ENCODE measurements around the gene PRSS56. TPM values are rescaled to one million over a fixed set of nuclear protein-coding genes. Genes with fewer than 3 reads are reported as not detected.
"Not testable (repeated sequence)": the region's sequence is repeated elsewhere in the genome, so short reads cannot be mapped to it uniquely, and the experiment has no call there.

The PRSS56 gene
- total RNA-seq, 1 donor from 2014 or later: not detected

GRCh38 chr2:232567721-232568120, 47.5 kb downstream of the PRSS56 start:
- no peaks in the 10 kb centered on the region for H3K9me3 Mint-ChIP-seq (ENCODE audit: low read depth)
- no peak overlapping the region for H3K4me3 Mint-ChIP-seq (ENCODE audit: low read depth)
- H3K27me3 Mint-ChIP-seq: no peaks in the 10 kb centered on the region
- H3K36me3 Mint-ChIP-seq (ENCODE audit: insufficient read depth): peaks cover 18% of the 10 kb centered on the region
- H3K4me1 Mint-ChIP-seq (ENCODE audit: low read depth): no peaks in the 10 kb centered on the region
- H3K27ac Mint-ChIP-seq: no peak overlapping the region
- no peak for DNase-seq (ENCODE audit: low spot score, unreplicated experiment)
- TF ChIP-seq CTCF (IDR thresholded peaks at IDR 0.05; ENCODE audit: unreplicated experiment): no peak

GRCh38 chr2:232568161-232568560, 48.0 kb downstream of the PRSS56 start:
- no peak overlapping the region for H3K27ac Mint-ChIP-seq
- H3K4me1 Mint-ChIP-seq (ENCODE audit: low read depth): no peaks in the 10 kb centered on the region
- no peaks in the 10 kb centered on the region for H3K9me3 Mint-ChIP-seq (ENCODE audit: low read depth)
- no peak for DNase-seq (ENCODE audit: low spot score, unreplicated experiment)
- no peak overlapping the region for H3K4me3 Mint-ChIP-seq (ENCODE audit: low read depth)
- TF ChIP-seq CTCF (IDR thresholded peaks at IDR 0.05; ENCODE audit: unreplicated experiment): no peak
- H3K36me3 Mint-ChIP-seq (ENCODE audit: insufficient read depth): peaks cover 21% of the 10 kb centered on the region
- no peaks in the 10 kb centered on the region for H3K27me3 Mint-ChIP-seq

GRCh38 chr2:232569541-232569940, 49.4 kb downstream of the PRSS56 start:
- Mint-ChIP-seq H3K4me3 (ENCODE audit: low read depth) (no peak overlapping the region), H3K27ac (no peak overlapping the region), H3K4me1 (ENCODE audit: low read depth) (no peaks in the 10 kb centered on the region), H3K9me3 (ENCODE audit: low read depth) (no peaks in the 10 kb centered on the region), H3K27me3 (no peaks in the 10 kb centered on the region), H3K36me3 (ENCODE audit: insufficient read depth) (peaks cover 22% of the 10 kb centered on the region)
- no peak for TF ChIP-seq CTCF (IDR thresholded peaks at IDR 0.05; ENCODE audit: unreplicated experiment)
- no peak for DNase-seq (ENCODE audit: low spot score, unreplicated experiment)

- peaks cover 23% of the 10 kb centered on the region for H3K36me3 Mint-ChIP-seq (ENCODE audit: insufficient read depth)
- H3K4me3 Mint-ChIP-seq (ENCODE audit: low read depth); H3K4me1 Mint-ChIP-seq (ENCODE audit: low read depth): not testable (repeated sequence)
Measured at GRCh38 chr2:232570481-232570880, 50.3 kb downstream of the PRSS56 start.

GRCh38 chr2:232571026-232571474, 50.9 kb downstream of the PRSS56 start:
- H3K27ac Mint-ChIP-seq: no peak overlapping the region
- H3K4me3 Mint-ChIP-seq (ENCODE audit: low read depth): no peak overlapping the region
- H3K9me3 Mint-ChIP-seq (ENCODE audit: low read depth): no peaks in the 10 kb centered on the region
- DNase-seq (ENCODE audit: low spot score, unreplicated experiment): no peak
- no peaks in the 10 kb centered on the region for H3K4me1 Mint-ChIP-seq (ENCODE audit: low read depth)
- TF ChIP-seq CTCF (IDR thresholded peaks at IDR 0.05; ENCODE audit: unreplicated experiment): no peak
- no peaks in the 10 kb centered on the region for H3K27me3 Mint-ChIP-seq
- peaks cover 23% of the 10 kb centered on the region for H3K36me3 Mint-ChIP-seq (ENCODE audit: insufficient read depth)

More at GRCh38 chr2:232570481-232570880, 50.3 kb downstream of the PRSS56 start:
- not testable (repeated sequence) for H3K27me3 Mint-ChIP-seq; DNase-seq (ENCODE audit: low spot score, unreplicated experiment); H3K27ac Mint-ChIP-seq; H3K9me3 Mint-ChIP-seq (ENCODE audit: low read depth)

- peaks cover 22% of the 10 kb centered on the region for H3K36me3 Mint-ChIP-seq (ENCODE audit: insufficient read depth)
- no peak overlapping the region for H3K27ac Mint-ChIP-seq
Measured at GRCh38 chr2:232573042-232573441, 52.9 kb downstream of the PRSS56 start.

More at GRCh38 chr2:232573042-232573441, 52.9 kb downstream of the PRSS56 start:
- TF ChIP-seq CTCF (IDR thresholded peaks at IDR 0.05; ENCODE audit: unreplicated experiment): no peak
- no peaks in the 10 kb centered on the region for H3K27me3 Mint-ChIP-seq
- no peak overlapping the region for H3K4me3 Mint-ChIP-seq (ENCODE audit: low read depth)
- no peaks in the 10 kb centered on the region for H3K4me1 Mint-ChIP-seq (ENCODE audit: low read depth)
- DNase-seq (ENCODE audit: low spot score, unreplicated experiment): no peak
- no peaks in the 10 kb centered on the region for H3K9me3 Mint-ChIP-seq (ENCODE audit: low read depth)

Measured in progenitor cell of endocrine pancreas (in vitro differentiated cells).